ENCODE data around the gene NFIB. TPM values are rescaled to one million over a fixed set of nuclear protein-coding genes. Genes with fewer than 3 reads are reported as not detected.

Gene NFIB
- total and polyA plus RNA-seq, 2 of the 4 experiments (the other 2 are of a cell fraction): 1.4 to 2.0 TPM

DNA sequence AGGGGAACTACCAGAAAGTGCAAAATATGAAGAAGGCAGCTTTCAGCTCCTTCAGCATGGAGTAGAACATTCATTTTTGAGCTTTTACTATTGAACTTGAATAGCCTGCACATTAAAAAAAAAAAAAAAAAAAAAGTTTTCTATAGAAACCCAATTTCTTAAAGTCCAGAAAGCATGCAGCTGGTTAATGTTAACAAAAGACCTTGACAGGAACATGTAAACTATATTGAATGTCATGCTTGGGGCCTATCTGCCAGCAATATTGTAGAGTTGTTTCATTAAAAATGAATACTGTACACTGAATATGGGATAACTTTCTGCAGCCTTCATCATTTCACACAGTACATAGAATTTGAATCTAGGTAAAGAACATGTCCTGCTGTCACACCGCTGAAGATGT lies 230.6 kb downstream of the NFIB start:
- CTCF ChIA-PET: interaction anchor here (0.7 kb wide), 1 partner anchor 952 kb away, joined by 4 read pairs; no protein-coding TSS in a partner anchor
- WGBS, 2 experiments (ENCODE audit: extremely low coverage in 2 of 2, insufficient read length in 1 of 2): no CpG with 5 or more reads among the region's 1 CpG
- Histone ChIP-seq H4K8ac (ENCODE audit: low read depth in 2 of 2, low read length in 2 of 2) (no peak overlapping the region), H3K9ac (ENCODE audit: low read depth, low read length) (no peak overlapping the region), H3K14ac (replicated peaks; ENCODE audit: low read depth, low read length) (no peak overlapping the region), H4K5ac (ENCODE audit: low read depth, low read length) (no peak overlapping the region), H3K79me1 (ENCODE audit: low read depth in 1 of 2, low read length in 2 of 2) (no peaks in the 10 kb centered on the region), H2BK20ac (ENCODE audit: low read depth, low read length) (no peak overlapping the region), H2AK5ac (ENCODE audit: low read depth, low read length) (no peak overlapping the region), H3K56ac (ENCODE audit: extremely low read depth, insufficient read depth, low read length) (no peak overlapping the region), H3K27me3 (ENCODE audit: control insufficient read depth, insufficient read depth, low read length) (peaks cover 2% of the 10 kb centered on the region; the same call in 1 of the 2 replicates), H3K23ac (ENCODE audit: low read depth, low read length) (no peak overlapping the region), H3K4me3 (ENCODE audit: insufficient read depth, low read depth, low read length) (no peak overlapping the region), H4K91ac (ENCODE audit: insufficient read depth, low read depth, low read length) (no peak overlapping the region), H3K27ac (ENCODE audit: insufficient read depth, low read length) (no peak overlapping the region), H3K9me1 (ENCODE audit: insufficient read depth, low read length) (no peaks in the 10 kb centered on the region), H3K4me1 (ENCODE audit: control insufficient read depth, insufficient read depth, low read length) (peaks cover 2% of the 10 kb centered on the region; the same call in 1 of the 2 replicates), H3K18ac (ENCODE audit: low read depth, low read length) (no peak overlapping the region), H4K20me1 (ENCODE audit: insufficient read depth, low read length) (no peaks in the 10 kb centered on the region), H2AK9ac (replicated peaks; ENCODE audit: low read depth, low read length, poor library complexity) (no peak overlapping the region), H2BK120ac (ENCODE audit: low read depth, low read length) (no peak overlapping the region), H2BK15ac (ENCODE audit: low read depth, low read length) (no peak overlapping the region), H3K9me3 (ENCODE audit: control insufficient read depth, insufficient read depth, low read length) (no peaks in the 10 kb centered on the region), H3K4me2 (ENCODE audit: low read depth, low read length) (no peak overlapping the region), H3K4ac (ENCODE audit: low read depth, low read length) (no peak overlapping the region), H2BK5ac (ENCODE audit: low read depth, low read length, poor library complexity, severe bottlenecking) (no peak overlapping the region), H3K36me3 (ENCODE audit: control insufficient read depth, insufficient read depth, low read length) (no peaks in the 10 kb centered on the region), H2AFZ (replicated peaks; ENCODE audit: low read length, poor library complexity) (no peak overlapping the region)
- no TSS peak for BruUV-seq (replicated peaks)
- intact Hi-C loops (cut with micrococcal nuclease): no loop called here
- dilution Hi-C loops (cut with HindIII; ENCODE audit: low sequenced_read_pairs, unreplicated experiment): no loop called here
- TF ChIP-seq CHD1 (IDR thresholded peaks at IDR 0.05; ENCODE audit: low read depth, low read length) (no peak), FOS (IDR thresholded peaks at IDR 0.05; ENCODE audit: low read depth, low read length) (no peak), BHLHE40 (IDR thresholded peaks at IDR 0.05; ENCODE audit: low read depth, low read length) (no peak), MXI1 (IDR thresholded peaks at IDR 0.05; ENCODE audit: borderline replicate concordance, low read depth, low read length) (no peak), RFX5 (IDR thresholded peaks at IDR 0.05; ENCODE audit: low read depth, low read length) (no peak), CEBPB (IDR thresholded peaks at IDR 0.05; ENCODE audit: low read depth, low read length) (no peak), ELK1 (IDR thresholded peaks at IDR 0.05; ENCODE audit: borderline replicate concordance, low read depth, low read length) (no peak), SMC3 (IDR thresholded peaks at IDR 0.05; ENCODE audit: low read depth, low read length) (no peak)
- TF ChIP-seq, protein P1, sequence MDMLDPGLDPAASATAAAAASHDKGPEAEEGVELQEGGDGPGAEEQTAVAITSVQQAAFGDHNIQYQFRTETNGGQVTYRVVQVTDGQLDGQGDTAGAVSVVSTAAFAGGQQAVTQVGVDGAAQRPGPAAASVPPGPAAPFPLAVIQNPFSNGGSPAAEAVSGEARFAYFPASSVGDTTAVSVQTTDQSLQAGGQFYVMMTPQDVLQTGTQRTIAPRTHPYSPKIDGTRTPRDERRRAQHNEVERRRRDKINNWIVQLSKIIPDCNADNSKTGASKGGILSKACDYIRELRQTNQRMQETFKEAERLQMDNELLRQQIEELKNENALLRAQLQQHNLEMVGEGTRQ (IDR thresholded peaks at IDR 0.05; ENCODE audit: low read depth, low read length): no peak
- POLR2A ChIA-PET (ENCODE audit: unreplicated experiment): no interaction called here
- ATAC-seq (ENCODE audit: low read depth) (no peak), DNase-seq (no peak)
- in situ Hi-C loops (cut with MboI; ENCODE audit: low sequenced_read_pairs): no loop called here
